ENCODE results near the gene USP25. TPM values are rescaled to one million over a fixed set of nuclear protein-coding genes. Genes with fewer than 3 reads are reported as not detected.

Gene USP25
- total and polyA plus RNA-seq, 2 donors (not counting 1 experiment from before 2014, with no cell fraction given) = 40.6 to 65.7 TPM

- Histone ChIP-seq H3K27me3 (ENCODE audit: control insufficient read depth, insufficient read depth, low read length) (no peaks in the 10 kb centered on the region), H3K9me3 (ENCODE audit: control insufficient read depth, insufficient read depth, low read depth, low read length) (no peaks in the 10 kb centered on the region), H2AFZ (ENCODE audit: low read length) (no peak overlapping the region), H3K4me2 (ENCODE audit: extremely low read depth, insufficient read depth, low read length) (peak overlapping the region; percentile 30), H3K27ac (ENCODE audit: insufficient read depth, low read length) (no peak overlapping the region), H3K4me1 (ENCODE audit: control insufficient read depth, extremely low read depth, insufficient read depth, low read length) (peaks cover 4% of the 10 kb centered on the region), H3K36me3 (ENCODE audit: control insufficient read depth, insufficient read depth, low read length) (peaks cover 2% of the 10 kb centered on the region), H3K9ac (ENCODE audit: insufficient read depth, low read length) (no peak overlapping the region), H3K79me2 (ENCODE audit: control insufficient read depth, insufficient read depth, low read length) (no peaks in the 10 kb centered on the region), H3K4me3 (replicated peaks in 1 of 4; ENCODE audit: control extremely low read depth in 1 of 4, insufficient read depth in 1 of 4, low read depth in 3 of 4, low read length in 4 of 4) (no peak overlapping the region), H4K20me1 (ENCODE audit: control insufficient read depth, extremely low read depth, insufficient read depth, low read length) (no peaks in the 10 kb centered on the region)
- TF ChIP-seq CTCF (conservative IDR thresholded peaks at IDR 0.05 in 1 of 2, IDR thresholded peaks at IDR 0.05 in 1 of 2; ENCODE audit: low read depth in 1 of 2, low read length in 2 of 2) (no peak), EZH2 (IDR thresholded peaks at IDR 0.05; ENCODE audit: low read length, missing control alignments) (no peak)
- peak; percentile 72 to 89 for DNase-seq (ENCODE audit: low read depth in 2 of 2)
Measured at GRCh38 chr21:15841856-15842564, 112.2 kb downstream of the USP25 start.

- Histone ChIP-seq H3K79me2 (ENCODE audit: control insufficient read depth, insufficient read depth, low read length) (no peaks in the 10 kb centered on the region), H3K36me3 (ENCODE audit: control insufficient read depth, insufficient read depth, low read length) (peaks cover 2% of the 10 kb centered on the region), H2AFZ (ENCODE audit: low read length) (no peak overlapping the region), H3K27ac (ENCODE audit: insufficient read depth, low read length) (no peak overlapping the region), H3K9ac (ENCODE audit: insufficient read depth, low read length) (no peak overlapping the region), H3K4me1 (ENCODE audit: control insufficient read depth, extremely low read depth, insufficient read depth, low read length) (peaks cover 4% of the 10 kb centered on the region), H3K9me3 (ENCODE audit: control insufficient read depth, insufficient read depth, low read depth, low read length) (no peaks in the 10 kb centered on the region), H4K20me1 (ENCODE audit: control insufficient read depth, extremely low read depth, insufficient read depth, low read length) (no peaks in the 10 kb centered on the region), H3K27me3 (ENCODE audit: control insufficient read depth, insufficient read depth, low read length) (no peaks in the 10 kb centered on the region), H3K4me3 (replicated peaks in 1 of 4; ENCODE audit: control extremely low read depth in 1 of 4, insufficient read depth in 1 of 4, low read depth in 3 of 4, low read length in 4 of 4) (no peak overlapping the region), H3K4me2 (ENCODE audit: extremely low read depth, insufficient read depth, low read length) (no peak overlapping the region)
- no peak for DNase-seq (ENCODE audit: low read depth in 2 of 2)
- TF ChIP-seq EZH2 (IDR thresholded peaks at IDR 0.05; ENCODE audit: low read length, missing control alignments) = no peak
- no peak for TF ChIP-seq CTCF (conservative IDR thresholded peaks at IDR 0.05 in 1 of 2, IDR thresholded peaks at IDR 0.05 in 1 of 2; ENCODE audit: low read depth in 1 of 2, low read length in 2 of 2)
Measured at GRCh38 chr21:15842565-15842880, 112.7 kb downstream of the USP25 start.

- Histone ChIP-seq H3K4me1 (ENCODE audit: control insufficient read depth, extremely low read depth, insufficient read depth, low read length) (peaks cover 4% of the 10 kb centered on the region), H3K4me2 (ENCODE audit: extremely low read depth, insufficient read depth, low read length) (no peak overlapping the region), H3K9me3 (ENCODE audit: control insufficient read depth, insufficient read depth, low read depth, low read length) (no peaks in the 10 kb centered on the region), H3K36me3 (ENCODE audit: control insufficient read depth, insufficient read depth, low read length) (peaks cover 2% of the 10 kb centered on the region), H4K20me1 (ENCODE audit: control insufficient read depth, extremely low read depth, insufficient read depth, low read length) (no peaks in the 10 kb centered on the region), H3K79me2 (ENCODE audit: control insufficient read depth, insufficient read depth, low read length) (no peaks in the 10 kb centered on the region), H3K9ac (ENCODE audit: insufficient read depth, low read length) (no peak overlapping the region), H3K4me3 (replicated peaks in 1 of 4; ENCODE audit: control extremely low read depth in 1 of 4, insufficient read depth in 1 of 4, low read depth in 3 of 4, low read length in 4 of 4) (no peak overlapping the region), H2AFZ (ENCODE audit: low read length) (no peak overlapping the region), H3K27ac (ENCODE audit: insufficient read depth, low read length) (no peak overlapping the region), H3K27me3 (ENCODE audit: control insufficient read depth, insufficient read depth, low read length) (no peaks in the 10 kb centered on the region)
- no peak for DNase-seq (ENCODE audit: low read depth in 2 of 2)
- TF ChIP-seq CTCF (conservative IDR thresholded peaks at IDR 0.05 in 1 of 2, IDR thresholded peaks at IDR 0.05 in 1 of 2; ENCODE audit: low read depth in 1 of 2, low read length in 2 of 2) (no peak), EZH2 (IDR thresholded peaks at IDR 0.05; ENCODE audit: low read length, missing control alignments) (no peak)
Measured at GRCh38 chr21:15843766-15844165, 114.0 kb downstream of the USP25 start.
